Renal cortical epithelial cell (primary cell): ENCODE results near the gene SH3RF3. TPM values are rescaled to one million over a fixed set of nuclear protein-coding genes. Genes with fewer than 3 reads are reported as not detected.
"Not testable (repeated sequence)": the region's sequence is repeated elsewhere in the genome, so short reads cannot be mapped to it uniquely, and the experiment has no call there.

Source experiments
- DNase-seq: peaks from one replicate; pipeline ENCODE4 v3.0.0-alpha.2; 2011; ENCODE audit warnings: low read depth
- total RNA-seq: library from RNA; depleted of rRNA; stranded (reverse); fragments of >200 nt; gene quantifications from 2 replicates; pipeline ENCODE4 v1.2.3, GENCODE V29; 2014

SH3RF3 gene
- total RNA-seq, 1 donor from 2014 or later, result 0.40 TPM

DNA sequence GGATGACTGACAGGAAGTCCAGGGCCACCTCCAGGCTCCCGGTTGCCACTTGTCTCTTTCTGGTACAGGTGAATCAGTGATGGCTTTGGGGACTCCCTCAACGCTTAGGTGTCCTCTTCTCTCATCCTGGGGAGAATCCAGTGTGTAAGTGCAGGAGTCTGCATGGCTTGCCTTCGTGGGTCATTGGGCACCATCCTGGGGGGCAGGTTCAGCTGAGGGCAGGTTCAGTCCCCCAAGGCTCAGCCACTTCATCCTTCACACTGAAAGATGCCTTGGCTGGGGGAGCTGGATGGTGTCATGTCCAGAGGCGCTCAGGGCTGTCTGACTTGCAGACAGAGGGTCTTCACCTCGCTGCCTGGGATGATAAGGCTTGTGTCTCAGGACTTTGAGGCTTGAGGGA, 29.2 kb downstream of the SH3RF3 start:
- no peak for DNase-seq

DNA sequence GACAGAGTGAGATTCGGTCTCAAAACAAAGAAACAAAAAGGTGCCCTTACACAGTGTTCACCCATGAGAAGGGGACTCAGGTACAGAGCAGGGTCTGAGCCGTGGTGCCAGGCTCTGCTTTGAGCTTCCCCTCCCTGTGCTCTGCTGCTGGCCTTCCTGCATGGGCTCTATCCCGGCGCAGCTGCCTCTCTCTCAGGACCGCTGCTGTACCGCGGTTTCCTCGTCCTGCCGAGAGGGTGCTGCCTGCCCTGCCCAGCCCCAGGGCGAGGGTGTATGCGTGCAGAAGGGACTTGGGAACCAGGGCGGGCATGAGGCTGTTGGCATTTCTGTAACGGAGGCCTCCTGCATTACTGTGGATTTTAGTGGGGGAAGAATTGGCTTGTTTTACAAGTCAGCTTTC, 30.1 kb downstream of the SH3RF3 start:
- no peak for DNase-seq

DNA sequence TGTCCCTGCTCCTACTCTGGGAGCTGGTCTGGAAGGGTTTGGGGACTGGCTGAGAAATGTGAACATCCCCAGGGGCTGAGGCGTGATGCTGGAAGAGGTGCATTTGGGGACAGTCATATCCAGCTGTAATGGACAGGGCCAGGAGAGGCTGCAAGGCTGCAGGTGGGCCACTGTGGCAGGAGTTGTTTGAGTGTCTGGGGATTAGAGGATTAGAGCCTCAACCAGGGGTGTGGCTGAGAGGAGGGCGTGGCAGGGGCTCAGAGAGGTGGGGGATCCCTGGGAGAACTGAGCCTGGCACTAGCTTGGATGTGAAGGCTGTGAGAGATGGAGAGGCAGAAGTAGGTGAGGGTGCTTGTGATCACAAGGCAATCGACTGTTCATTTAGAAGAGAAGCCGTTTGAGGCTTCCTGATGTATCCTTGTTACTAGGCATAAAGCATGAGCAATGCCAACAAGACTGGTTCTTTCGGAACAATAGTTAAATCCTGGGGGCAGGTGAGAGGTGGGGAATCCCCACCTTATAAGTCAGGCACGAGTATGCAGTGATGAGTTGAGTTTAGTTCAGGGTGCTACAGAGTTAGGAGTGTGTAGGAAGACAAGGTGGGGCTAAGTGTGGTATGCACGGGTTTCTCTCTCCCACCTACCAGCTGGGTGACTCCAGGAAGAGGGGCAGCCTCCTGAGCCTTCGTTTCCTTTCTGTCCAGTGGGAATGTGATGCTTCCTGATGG, 31.9 kb downstream of the SH3RF3 start:
- no peak for DNase-seq

DNA sequence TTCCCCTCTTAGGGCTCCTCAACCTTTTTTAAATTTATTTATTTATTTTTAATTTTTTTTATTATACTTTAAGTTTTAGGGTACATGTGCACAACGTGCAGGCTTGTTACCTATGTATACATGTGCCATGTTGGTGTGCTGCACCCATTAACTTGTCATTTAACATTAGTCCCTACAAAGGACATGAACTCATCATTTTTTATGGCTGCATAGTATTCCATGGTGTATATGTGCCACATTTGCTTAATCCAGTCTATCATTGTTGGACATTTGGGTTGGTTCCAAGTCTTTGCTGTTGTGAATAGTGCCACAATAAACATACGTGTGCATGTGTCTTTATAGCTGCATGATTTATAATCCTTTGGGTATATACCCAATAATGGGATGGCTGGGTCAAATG, 33.4 kb downstream of the SH3RF3 start:
- not testable (repeated sequence) for DNase-seq

DNA sequence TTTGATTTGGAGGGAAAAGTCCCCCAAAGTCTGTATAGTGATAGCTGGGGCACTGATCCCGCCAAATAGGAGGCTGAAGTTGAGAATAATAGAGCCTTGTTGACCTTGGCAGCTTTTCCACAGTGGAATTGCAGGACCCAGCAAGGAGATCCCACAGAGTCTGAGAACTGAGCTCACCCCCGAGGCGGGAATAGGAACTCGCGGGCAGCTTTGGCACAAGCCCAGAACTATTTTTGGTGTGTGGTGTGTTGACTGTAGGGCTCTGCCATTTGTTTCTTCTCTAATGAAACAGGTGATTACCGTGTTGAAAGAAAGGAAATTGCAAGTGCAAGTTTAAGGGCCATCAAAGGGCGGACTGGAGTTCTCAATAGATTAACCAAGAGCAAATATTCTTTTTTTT, 34.0 kb downstream of the SH3RF3 start:
- no peak for DNase-seq

DNA sequence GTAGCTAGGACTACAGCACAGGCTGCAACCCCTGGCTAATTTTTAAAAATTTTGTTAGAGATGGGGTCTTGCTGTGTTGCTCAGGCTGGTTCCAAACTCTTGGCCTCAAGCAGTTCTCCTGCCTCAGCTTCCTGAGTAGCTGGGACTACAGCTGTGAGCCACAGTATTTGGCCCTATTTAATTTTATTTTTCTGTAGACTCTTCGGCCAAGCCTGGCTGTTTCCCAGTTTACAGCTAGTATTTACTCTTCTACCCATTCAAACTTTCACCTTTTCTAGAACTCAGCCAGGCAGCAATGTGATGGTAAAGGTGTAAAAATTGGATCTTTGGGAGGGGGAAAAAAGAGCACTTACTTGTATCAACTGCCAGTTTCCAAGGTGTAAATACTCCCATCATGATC, 35.3 kb downstream of the SH3RF3 start:
- DNase-seq, result no peak

DNA sequence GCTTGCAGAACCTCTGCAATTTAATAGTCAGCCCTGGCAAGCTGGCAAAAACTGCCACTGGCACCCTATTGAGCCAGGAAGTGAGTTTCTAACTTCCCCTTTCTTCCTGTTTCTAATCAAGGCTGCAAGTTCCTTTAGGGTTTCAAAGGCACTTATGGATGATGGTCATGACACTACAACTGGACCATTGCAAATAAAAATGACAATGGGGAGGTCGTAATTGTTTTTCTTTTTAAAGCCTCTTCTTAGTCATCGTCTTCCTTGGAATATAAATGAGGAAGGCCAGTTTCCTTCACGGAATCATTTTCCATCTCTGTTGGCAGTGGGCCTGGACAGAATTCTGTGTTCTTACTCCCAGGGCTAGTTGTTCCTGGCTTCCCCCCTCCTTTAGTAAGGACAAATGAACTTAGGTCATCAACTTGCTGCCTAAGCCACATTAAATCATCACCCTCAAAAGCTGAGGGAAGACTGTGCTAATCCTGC, 35.8 kb downstream of the SH3RF3 start:
- no peak for DNase-seq

DNA sequence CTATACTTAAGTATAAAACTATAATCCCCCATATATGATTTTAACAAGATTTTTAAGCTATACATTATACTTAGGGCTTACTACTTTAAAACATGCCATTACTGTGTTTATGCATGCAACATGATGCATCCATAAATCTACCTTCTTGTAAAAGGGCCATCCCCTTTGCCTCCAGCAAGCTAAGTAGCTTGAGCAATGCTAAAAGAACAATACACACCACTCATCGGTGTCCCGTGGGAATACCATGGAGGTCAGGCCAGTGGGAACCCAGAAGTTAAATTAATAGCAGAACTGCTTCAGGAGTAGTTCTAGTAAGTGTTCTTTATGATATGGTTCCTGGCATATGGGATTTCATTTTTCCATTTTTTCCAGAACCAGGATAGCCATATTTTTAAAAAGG, 37.8 kb downstream of the SH3RF3 start:
- DNase-seq, result no peak

DNA sequence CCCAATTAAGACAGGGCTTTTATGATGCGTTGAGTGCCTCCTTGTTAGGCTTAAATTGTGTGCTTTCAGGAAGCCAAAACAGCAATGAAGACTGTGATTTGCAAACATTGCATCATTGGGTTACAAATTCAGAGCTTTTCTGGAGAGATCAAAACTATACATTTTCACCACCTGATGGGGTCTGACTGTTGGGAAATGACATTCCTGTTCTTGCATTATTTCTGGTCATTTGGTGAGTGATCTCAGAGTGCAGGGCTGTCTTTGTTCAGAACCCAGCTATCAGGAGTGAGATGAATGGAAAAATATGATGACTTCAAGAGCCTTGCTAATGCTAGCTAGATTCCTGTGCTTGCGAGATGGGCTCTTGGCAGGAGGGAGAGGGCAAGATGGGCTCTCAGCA, 39.1 kb downstream of the SH3RF3 start:
- no peak for DNase-seq

DNA sequence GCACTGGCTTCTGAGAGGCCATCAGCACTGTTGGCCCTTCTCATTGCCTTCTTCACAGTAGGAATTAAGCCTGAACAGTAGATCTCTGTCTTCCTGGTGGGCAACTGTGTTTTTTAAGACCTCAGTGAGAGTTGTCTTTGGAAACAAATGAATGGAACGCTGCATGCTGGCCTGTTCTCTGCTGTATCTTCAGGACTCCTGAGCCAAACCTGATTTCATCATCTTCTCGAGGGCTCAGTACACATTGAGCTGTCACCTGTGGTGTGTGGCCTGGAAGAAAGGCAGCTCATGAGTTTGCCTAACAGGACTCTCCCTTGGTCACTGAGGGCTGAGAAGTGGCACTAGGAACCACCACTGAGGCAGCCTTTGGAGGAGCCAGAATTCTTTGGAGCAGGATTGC, 39.7 kb downstream of the SH3RF3 start:
- no peak for DNase-seq

DNA sequence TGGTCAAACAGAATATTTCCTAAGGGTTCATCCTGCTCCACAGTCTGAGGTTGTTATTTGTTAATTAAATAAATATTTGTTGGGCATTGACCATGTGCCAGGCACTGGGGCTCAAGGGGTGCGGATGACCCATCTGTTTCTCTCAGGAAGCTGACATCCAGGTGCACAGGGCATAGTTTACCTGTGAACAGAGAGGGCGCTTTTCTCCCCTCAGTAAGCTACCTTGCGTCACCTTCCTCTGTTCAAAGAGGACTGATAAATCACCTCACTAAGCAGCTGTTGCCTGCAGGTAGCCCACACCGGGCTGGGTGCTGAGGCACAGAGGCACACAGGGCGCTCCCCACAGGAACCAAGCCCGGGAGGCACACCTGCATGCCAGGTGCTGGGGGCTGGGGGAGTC, 41.6 kb downstream of the SH3RF3 start:
- no peak for DNase-seq

DNA sequence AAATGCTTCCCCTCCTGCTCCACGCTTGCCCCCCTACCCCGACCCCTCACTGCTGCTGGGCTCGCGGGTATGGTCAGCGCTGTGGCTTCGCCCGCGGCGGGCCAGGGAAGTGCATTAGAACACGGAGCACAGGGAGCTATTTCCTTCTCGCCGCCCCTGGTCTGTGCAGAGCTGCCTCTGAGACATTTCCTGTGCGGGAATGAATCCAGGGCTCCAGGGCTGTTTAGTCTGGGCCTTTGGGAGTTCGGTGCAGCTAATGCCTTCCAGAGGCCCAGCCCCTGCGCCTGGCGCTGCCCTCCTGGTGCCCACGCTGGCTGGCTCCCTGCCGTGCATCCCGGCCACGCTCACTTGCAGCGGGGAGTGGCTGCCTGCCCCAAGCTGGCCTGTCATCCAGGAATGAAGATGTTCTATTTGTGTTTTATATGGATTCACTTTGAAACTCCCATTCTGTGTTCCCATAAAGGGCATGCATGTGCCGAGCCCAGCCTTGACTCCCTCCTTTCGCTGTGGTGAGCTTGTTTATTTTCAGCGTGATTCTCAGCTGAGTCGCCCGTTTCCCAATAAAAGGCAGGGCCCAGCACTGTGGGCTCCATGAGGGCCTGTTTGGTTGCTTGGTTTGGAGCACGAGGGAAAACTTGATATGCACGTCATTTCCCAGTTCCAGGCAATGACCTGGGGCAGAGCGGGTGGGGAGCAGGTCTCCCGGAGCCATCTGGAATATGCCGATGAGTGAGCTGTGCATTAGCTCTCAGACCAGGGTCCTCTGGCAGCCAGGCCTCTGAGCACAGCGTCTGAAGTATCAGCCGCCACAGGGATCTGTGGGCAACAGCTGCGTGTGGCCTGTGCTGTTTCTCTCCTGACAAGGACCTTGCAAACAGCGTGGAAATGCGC, 42.7 kb downstream of the SH3RF3 start:
- DNase-seq, result no peak

DNA sequence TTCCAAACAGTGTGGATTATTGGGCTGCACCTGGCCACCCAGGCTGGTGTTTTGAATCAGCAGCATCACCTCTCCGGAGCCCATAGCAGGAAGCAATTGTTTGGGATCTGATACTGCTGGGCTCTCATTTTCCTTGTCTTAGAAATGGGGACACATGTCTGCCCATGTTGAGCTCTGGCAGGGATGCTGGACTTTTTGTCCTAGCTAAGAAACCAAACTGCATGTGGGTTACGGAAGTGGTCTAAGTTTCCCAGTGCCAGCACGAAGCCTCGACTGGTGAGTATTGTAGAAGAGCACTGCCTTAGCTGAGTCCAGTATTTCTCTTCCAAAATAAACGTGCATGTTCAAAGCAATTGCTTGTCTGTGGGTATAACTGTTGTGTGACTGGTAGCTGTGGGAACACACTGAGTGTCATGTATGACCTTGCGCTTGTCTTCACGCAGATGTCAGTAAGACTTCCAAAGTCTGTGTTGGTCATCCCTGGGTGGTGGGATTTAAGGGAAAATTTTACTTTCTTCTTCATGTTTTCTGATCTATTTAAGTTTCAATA, 43.6 kb downstream of the SH3RF3 start:
- DNase-seq, result no peak

DNA sequence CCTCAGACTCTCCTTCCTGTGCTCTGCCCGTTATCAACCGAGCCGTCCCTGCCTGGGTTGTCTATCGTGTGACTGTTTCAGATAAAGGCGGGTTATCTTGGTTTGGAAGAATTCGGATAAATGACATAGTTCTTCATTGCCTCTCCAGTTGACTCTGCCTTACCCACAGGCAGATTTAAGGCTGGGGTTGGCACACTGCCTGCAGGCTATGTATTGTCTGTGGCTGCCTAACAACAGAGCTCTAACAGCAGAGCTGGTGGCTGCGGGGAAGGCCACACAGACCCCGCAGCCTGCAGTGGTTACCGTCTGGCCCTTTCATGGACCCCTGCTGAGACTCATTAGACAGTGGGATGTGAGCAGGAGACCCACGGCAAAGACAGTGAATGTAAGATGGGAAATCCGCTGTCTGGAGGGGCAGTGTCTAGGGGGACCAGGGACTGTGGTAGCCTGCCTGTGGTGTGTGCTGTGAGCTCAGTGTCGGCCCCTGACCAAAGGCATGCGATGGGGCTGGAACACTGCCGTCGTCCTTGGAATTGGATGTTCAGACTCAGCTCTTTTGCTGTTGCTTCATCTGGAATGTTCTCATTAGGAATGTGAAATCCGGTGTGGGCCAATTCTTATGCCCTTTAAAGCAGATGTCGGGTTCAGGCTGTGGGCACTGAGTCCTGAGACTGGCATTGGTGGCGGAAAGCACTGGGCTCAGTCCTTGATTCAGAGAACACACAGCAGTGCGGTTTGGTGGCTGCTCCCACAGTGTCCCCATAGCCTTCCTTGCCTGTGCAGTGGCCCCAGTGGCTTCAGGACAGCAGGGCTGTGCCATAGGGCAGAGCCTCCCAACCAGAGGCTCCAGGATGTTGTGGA, 44.5 kb downstream of the SH3RF3 start:
- DNase-seq, result no peak

DNA sequence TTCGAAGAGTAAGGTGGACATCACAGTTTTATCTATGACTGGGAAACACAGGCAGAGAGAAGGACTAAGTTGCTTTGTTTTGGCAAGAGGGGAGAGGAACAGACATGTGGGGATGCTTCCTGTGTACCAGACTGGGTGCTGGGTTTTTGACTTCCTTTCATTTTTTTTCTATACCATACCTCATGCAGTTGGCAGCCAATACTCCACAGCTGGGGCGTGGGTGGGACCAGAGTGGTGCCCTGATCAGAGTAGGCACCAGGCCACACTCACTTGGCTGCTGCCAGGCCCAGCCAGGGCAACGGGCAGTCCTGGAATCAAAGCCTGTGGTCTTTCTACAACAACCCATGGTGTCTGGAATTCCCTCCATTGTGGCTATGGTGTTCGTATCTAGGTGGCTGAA, 45.2 kb downstream of the SH3RF3 start:
- no peak for DNase-seq

DNA sequence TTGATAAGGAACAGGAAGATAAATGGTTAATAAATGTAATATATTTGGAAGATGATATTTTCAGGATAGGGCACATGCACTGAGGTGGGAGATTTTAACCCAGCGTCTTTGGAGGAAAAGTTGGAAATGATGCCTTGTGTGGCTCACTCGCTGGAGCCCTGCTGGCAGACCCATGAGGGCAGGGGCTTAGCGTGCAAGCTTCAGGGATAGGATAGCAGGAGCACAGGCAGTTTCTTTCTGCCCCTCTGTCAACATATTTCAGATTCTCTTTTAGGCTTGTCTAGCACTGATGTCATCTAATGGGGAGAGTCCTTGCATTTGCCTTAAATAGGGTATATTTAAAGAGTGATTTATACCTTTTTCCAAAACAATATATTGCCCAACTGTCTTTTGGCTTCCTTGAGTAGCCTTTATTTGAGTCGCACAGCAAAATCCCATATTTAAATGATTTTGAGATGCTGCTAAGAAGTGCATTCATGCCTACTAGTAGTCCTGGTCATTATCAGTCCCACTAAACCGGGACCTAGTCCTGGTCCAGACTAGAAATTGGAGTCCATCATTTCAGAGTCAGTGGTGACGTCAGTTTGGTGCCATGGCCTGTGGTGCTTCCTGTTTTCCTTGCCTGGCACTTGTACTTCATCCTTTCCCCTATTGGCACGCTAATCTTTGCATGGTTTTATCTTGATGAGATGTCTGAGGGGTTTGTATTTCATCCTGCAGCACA, 45.8 kb downstream of the SH3RF3 start:
- DNase-seq, result no peak

DNA sequence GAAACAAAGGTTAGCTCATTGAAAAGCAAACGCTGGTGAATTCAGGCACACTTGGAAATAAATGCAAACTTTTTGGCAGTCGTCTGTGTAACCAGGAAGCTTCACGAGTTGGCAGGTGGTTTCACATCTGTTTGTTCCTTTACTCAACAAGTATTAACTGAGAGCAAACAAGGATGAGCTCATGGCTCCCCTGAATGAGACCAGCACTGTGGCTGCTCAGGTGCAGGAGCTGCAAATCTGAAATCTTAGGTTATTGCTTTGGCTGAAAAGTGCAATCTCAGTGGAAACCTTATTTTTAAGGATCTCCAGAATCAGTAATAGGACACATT, 46.3 kb downstream of the SH3RF3 start:
- DNase-seq, result no peak

DNA sequence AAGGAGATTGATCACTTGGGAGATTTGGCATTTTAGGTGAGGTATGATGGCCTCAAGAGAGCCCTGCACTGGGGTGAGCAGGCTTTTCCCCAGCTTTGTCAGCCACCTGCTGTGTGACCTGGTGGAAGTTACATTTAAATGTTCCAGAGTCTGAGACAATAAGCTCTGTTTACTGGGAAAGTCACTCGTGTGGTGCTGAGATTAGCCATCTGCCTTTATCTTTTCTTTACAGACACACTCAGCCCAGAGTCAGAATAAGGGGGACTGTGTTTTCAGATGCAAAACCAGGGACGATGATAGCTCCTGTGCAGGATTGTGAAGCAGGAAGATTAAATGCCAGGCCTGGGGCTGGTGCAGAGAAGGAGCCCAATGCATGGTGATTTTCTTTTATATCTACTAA, 47.9 kb downstream of the SH3RF3 start:
- DNase-seq, result no peak

DNA sequence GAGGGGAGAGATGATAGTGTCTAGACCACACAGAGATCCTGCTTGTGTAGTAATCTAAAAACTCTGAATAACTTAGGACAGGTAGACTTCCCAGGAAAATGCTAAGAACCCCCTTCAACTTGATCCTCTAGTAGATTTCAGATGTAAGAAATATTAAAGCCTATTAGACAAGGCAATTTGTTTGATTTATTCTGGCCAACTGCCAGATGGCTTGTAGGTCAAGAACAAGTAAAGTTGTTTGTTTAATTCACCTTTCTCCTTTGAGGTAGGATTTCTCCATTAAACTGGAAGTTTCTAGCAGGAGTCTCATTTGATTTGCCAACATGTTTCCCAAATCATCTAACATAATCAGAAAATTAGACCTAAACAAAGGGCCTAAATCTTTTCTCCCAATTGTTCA, 48.6 kb downstream of the SH3RF3 start:
- no peak for DNase-seq

DNA sequence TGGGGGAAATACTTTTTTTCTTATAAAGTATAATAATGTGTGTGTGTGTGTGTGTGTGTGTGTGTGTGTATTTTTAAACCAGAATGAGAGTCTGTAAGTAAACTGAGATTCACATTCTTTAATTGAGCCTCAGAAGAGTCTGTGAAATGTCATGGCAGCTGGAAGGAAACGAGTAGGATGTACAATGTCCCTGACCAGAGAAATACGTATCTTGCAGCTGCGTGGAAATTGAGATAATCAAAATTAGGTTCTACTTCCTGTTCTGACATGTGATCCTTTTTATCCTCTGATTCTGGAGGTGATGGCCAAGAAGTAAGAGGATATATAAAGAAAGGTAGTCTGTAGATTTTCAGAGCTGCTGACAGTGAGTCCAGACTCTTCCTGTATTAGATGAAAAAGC, 50.0 kb downstream of the SH3RF3 start:
- DNase-seq, result no peak

DNA sequence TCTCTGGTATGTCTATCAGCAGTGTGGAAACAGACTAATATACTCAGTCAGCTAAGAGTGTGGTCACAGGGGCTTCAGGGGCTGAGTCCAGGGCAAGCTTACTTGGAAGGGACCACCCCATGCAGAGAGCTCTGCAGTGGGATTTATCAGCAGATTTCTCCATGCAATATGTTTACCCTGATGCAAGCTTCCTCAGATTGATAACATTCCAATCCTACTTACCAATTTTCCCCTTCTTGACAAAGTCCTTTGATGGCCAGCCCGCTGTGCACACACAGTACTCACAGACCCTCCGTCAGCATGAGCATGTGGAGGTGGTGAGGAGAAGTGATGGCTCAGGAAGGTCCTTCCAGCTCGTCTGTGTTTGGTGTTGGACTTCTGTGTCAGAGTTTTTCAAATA, 51.8 kb downstream of the SH3RF3 start:
- DNase-seq, result no peak
